ENCODE measurements around the gene NR1I2. TPM values are rescaled to one million over a fixed set of nuclear protein-coding genes. Genes with fewer than 3 reads are reported as not detected.

The NR1I2 gene
- not detected for total RNA-seq

GRCh38 chr3:119781330-119782198, at the start of gene NR1I2:
Gene NR1I2 (plus strand): TSS chr3:119782101.
- H3K36me3 ChIP-seq: no peaks in the 10 kb centered on the region
- no peak within 1 kb of the TSS for H3K27ac ChIP-seq
- H3K4me3 ChIP-seq: no peak within 1 kb of the TSS
- no peak for DNase-seq
- no peaks in the 10 kb centered on the region for H3K27me3 ChIP-seq
- no peak for TF ChIP-seq CTCF (IDR thresholded peaks at IDR 0.05)
- no peak for TF ChIP-seq POLR2A (IDR thresholded peaks at IDR 0.05)
- H3K4me1 ChIP-seq: no peaks in the 10 kb centered on the region
- intact Hi-C loops (cut with DNase I): no loop called here
- 71 to 86% methylated on average over 8 to 10 of the region's 10 CpGs for WGBS, 2 donors
- peaks cover 0 to under 1% (median 0%) of the 10 kb centered on the region in 3 donors for H3K9me3 ChIP-seq

GRCh38 chr3:119733812-119734211, 48.1 kb upstream of the NR1I2 start:
- H3K4me3 ChIP-seq: no peak overlapping the region
- TF ChIP-seq POLR2A (IDR thresholded peaks at IDR 0.05): no peak
- TF ChIP-seq CTCF (IDR thresholded peaks at IDR 0.05): no peak
- H3K9me3 ChIP-seq: no peaks in the 10 kb centered on the region
- intact Hi-C loops (cut with DNase I): no loop called here
- no peaks in the 10 kb centered on the region for H3K36me3 ChIP-seq
- H3K27ac ChIP-seq: no peak overlapping the region
- DNase-seq: no peak
- H3K4me1 ChIP-seq: no peaks in the 10 kb centered on the region
- no peaks in the 10 kb centered on the region for H3K27me3 ChIP-seq
- 83 to 86% methylated on average over 5 of the region's 5 CpGs for WGBS, 2 donors

- Histone ChIP-seq H3K4me3 (no peak overlapping the region), H3K4me1 (no peaks in the 10 kb centered on the region), H3K9me3 (no peaks in the 10 kb centered on the region), H3K27me3 (no peaks in the 10 kb centered on the region), H3K36me3 (no peaks in the 10 kb centered on the region), H3K27ac (no peak overlapping the region)
- DNase-seq: no peak
- intact Hi-C loops (cut with DNase I): no loop called here
- no peak for TF ChIP-seq CTCF (IDR thresholded peaks at IDR 0.05)
- TF ChIP-seq POLR2A (IDR thresholded peaks at IDR 0.05): no peak
Observed at GRCh38 chr3:119738741-119739140, 43.2 kb upstream of the NR1I2 start.

GRCh38 chr3:119741657-119742590, 40.0 kb upstream of the NR1I2 start:
- Histone ChIP-seq H3K4me1 (no peaks in the 10 kb centered on the region), H3K4me3 (no peak overlapping the region), H3K27me3 (no peaks in the 10 kb centered on the region), H3K9me3 (no peaks in the 10 kb centered on the region), H3K27ac (no peak overlapping the region), H3K36me3 (no peaks in the 10 kb centered on the region)
- no peak for TF ChIP-seq CTCF (IDR thresholded peaks at IDR 0.05)
- TF ChIP-seq POLR2A (IDR thresholded peaks at IDR 0.05): no peak
- intact Hi-C loops (cut with DNase I): no loop called here
- DNase-seq: no peak
- WGBS, 2 donors: 82 to 86% methylated on average over 5 of the region's 5 CpGs

GRCh38 chr3:119743921-119744320, 38.0 kb upstream of the NR1I2 start:
- Histone ChIP-seq H3K36me3 (no peaks in the 10 kb centered on the region), H3K4me3 (no peak overlapping the region), H3K4me1 (no peaks in the 10 kb centered on the region), H3K27me3 (no peaks in the 10 kb centered on the region), H3K27ac (no peak overlapping the region), H3K9me3 (no peaks in the 10 kb centered on the region)
- intact Hi-C loops (cut with DNase I): no loop called here
- TF ChIP-seq CTCF (IDR thresholded peaks at IDR 0.05) (no peak), POLR2A (IDR thresholded peaks at IDR 0.05) (no peak)
- 94% methylated on average over 10 of the region's 10 CpGs for WGBS, 2 donors
- DNase-seq: no peak
